Large intestine (tissue), 3 donors: ENCODE results near the gene DKC1. TPM values are rescaled to one million over a fixed set of nuclear protein-coding genes. Genes with fewer than 3 reads are reported as not detected.

Experiments used
- DNase-seq, 2 donors: peaks; one replicate each; pipeline versions ENCODE4 v3.0.0 to v3.0.0-alpha.2; 2013
- H3K27ac ChIP-seq: one replicate; pipeline ENCODE4 v1.5.1; 2013; ENCODE audit warnings: low read length
- H3K27me3 ChIP-seq: 2 replicates; pipeline ENCODE4 v1.6.1; 2013; ENCODE audit warnings: low read length; ENCODE audit not compliant: control insufficient read depth, insufficient read depth
- H3K36me3 ChIP-seq: 2 replicates; pipeline ENCODE4 v1.6.1; 2013; ENCODE audit warnings: low read length; ENCODE audit not compliant: control insufficient read depth, insufficient read depth
- H3K4me1 ChIP-seq: one replicate; pipeline ENCODE4 v1.6.1; 2013; ENCODE audit warnings: low read length; ENCODE audit not compliant: control insufficient read depth, insufficient read depth
- H3K4me3 ChIP-seq: one replicate; pipeline ENCODE4 v1.5.1; 2013; ENCODE audit warnings: low read length
- H3K9me3 ChIP-seq: one replicate; pipeline ENCODE4 v1.6.1; 2013; ENCODE audit warnings: mild to moderate bottlenecking, low read depth, low read length, moderate library complexity; ENCODE audit not compliant: control insufficient read depth
- WGBS: methylation state at CpG from one replicate; pipeline ENCODE4 v1.1.5; 2013; ENCODE audit warnings: low lambda C conversion rate; ENCODE audit not compliant: insufficient coverage; 5-methylcytosine and 5-hydroxymethylcytosine counted together
- polyA plus RNA-seq: library from polyadenylated mRNA; unstranded; fragments of 120-200 nt; gene quantifications from one replicate; pipeline ENCODE4 v1.2.1, GENCODE V29; 2013

The DKC1 gene
- polyA plus RNA-seq, 1 donor: 55.9 TPM

GRCh38 chrX:154791467-154791866, 28.8 kb downstream of the DKC1 start:
- Histone ChIP-seq H3K9me3 (no peaks in the 10 kb centered on the region), H3K27me3 (no peaks in the 10 kb centered on the region), H3K27ac (no peak overlapping the region), H3K36me3 (no peaks in the 10 kb centered on the region), H3K4me3 (no peak overlapping the region), H3K4me1 (no peaks in the 10 kb centered on the region)
- no CpG with 5 or more reads among the region's 4 CpGs for WGBS
- no peak for DNase-seq

- no peaks in the 10 kb centered on the region for H3K27me3 ChIP-seq
- H3K9me3 ChIP-seq: no peaks in the 10 kb centered on the region
- no peaks in the 10 kb centered on the region for H3K36me3 ChIP-seq
- DNase-seq: no peak
- no CpG with 5 or more reads among the region's 8 CpGs for WGBS
- no peak overlapping the region for H3K27ac ChIP-seq
- H3K4me3 ChIP-seq: no peak overlapping the region
- H3K4me1 ChIP-seq: no peaks in the 10 kb centered on the region
Observed at GRCh38 chrX:154791939-154792338, 29.3 kb downstream of the DKC1 start.

- H3K4me1 ChIP-seq: no peaks in the 10 kb centered on the region
- DNase-seq: no peak
- no peaks in the 10 kb centered on the region for H3K9me3 ChIP-seq
- H3K36me3 ChIP-seq: no peaks in the 10 kb centered on the region
- no CpG with 5 or more reads among the region's 7 CpGs for WGBS
- H3K27me3 ChIP-seq: no peaks in the 10 kb centered on the region
- H3K4me3 ChIP-seq: no peak overlapping the region
- no peak overlapping the region for H3K27ac ChIP-seq
Observed at GRCh38 chrX:154793084-154793795, 30.6 kb downstream of the DKC1 start.

- H3K9me3 ChIP-seq: no peaks in the 10 kb centered on the region
- no peaks in the 10 kb centered on the region for H3K36me3 ChIP-seq
- no CpG with 5 or more reads among the region's 2 CpGs for WGBS
- peaks cover 5% of the 10 kb centered on the region for H3K4me1 ChIP-seq
- no peak overlapping the region for H3K27ac ChIP-seq
- no peak for DNase-seq
- no peaks in the 10 kb centered on the region for H3K27me3 ChIP-seq
- H3K4me3 ChIP-seq: no peak overlapping the region
Observed at GRCh38 chrX:154795016-154795415, 32.4 kb downstream of the DKC1 start.

GRCh38 chrX:154797006-154797405, 34.3 kb downstream of the DKC1 start:
- Histone ChIP-seq H3K36me3 (no peaks in the 10 kb centered on the region), H3K4me3 (no peak overlapping the region), H3K27ac (no peak overlapping the region), H3K9me3 (no peaks in the 10 kb centered on the region), H3K27me3 (no peaks in the 10 kb centered on the region), H3K4me1 (peaks cover 19% of the 10 kb centered on the region)
- no CpG with 5 or more reads among the region's 6 CpGs for WGBS
- no peak for DNase-seq

- no CpG with 5 or more reads among the region's 9 CpGs for WGBS
- H3K36me3 ChIP-seq: no peaks in the 10 kb centered on the region
- H3K27me3 ChIP-seq: peaks cover 2% of the 10 kb centered on the region
- peaks cover 19% of the 10 kb centered on the region for H3K4me1 ChIP-seq
- peak overlapping the region; percentile 86 for H3K27ac ChIP-seq
- H3K9me3 ChIP-seq: no peaks in the 10 kb centered on the region
- H3K4me3 ChIP-seq: no peak overlapping the region
- peak; percentile 61 to 74 for DNase-seq
Observed at GRCh38 chrX:154799556-154800348, 37.1 kb downstream of the DKC1 start.

GRCh38 chrX:154800478-154801210, 38.0 kb downstream of the DKC1 start:
- H3K4me1 ChIP-seq: peaks cover 19% of the 10 kb centered on the region
- no CpG with 5 or more reads among the region's 8 CpGs for WGBS
- no peaks in the 10 kb centered on the region for H3K36me3 ChIP-seq
- peak overlapping the region; percentile 86 for H3K27ac ChIP-seq
- H3K9me3 ChIP-seq: no peaks in the 10 kb centered on the region
- H3K27me3 ChIP-seq: peaks cover 2% of the 10 kb centered on the region
- DNase-seq: peak; percentile 33 to 67
- no peak overlapping the region for H3K4me3 ChIP-seq

GRCh38 chrX:154802947-154803346, 40.3 kb downstream of the DKC1 start:
- DNase-seq: peak in 1 of 2 donors; percentile 17
- H3K27me3 ChIP-seq: peaks cover 2% of the 10 kb centered on the region
- H3K36me3 ChIP-seq: no peaks in the 10 kb centered on the region
- WGBS: no CpG with 5 or more reads among the region's 2 CpGs
- peak overlapping the region; percentile 74 for H3K27ac ChIP-seq
- H3K9me3 ChIP-seq: no peaks in the 10 kb centered on the region
- peaks cover 23% of the 10 kb centered on the region for H3K4me1 ChIP-seq
- no peak overlapping the region for H3K4me3 ChIP-seq

- H3K4me3 ChIP-seq: peak overlapping the region; percentile 66
- DNase-seq: no peak
- no peaks in the 10 kb centered on the region for H3K9me3 ChIP-seq
- peaks cover 23% of the 10 kb centered on the region for H3K4me1 ChIP-seq
- H3K36me3 ChIP-seq: no peaks in the 10 kb centered on the region
- H3K27ac ChIP-seq: peak overlapping the region; percentile 74
- no CpG with 5 or more reads among the region's 7 CpGs for WGBS
- peaks cover 2% of the 10 kb centered on the region for H3K27me3 ChIP-seq
Observed at GRCh38 chrX:154804261-154804956, 41.7 kb downstream of the DKC1 start.
